GM12878 (cell line): ENCODE data around the gene SLC6A11. TPM values are rescaled to one million over a fixed set of nuclear protein-coding genes. Genes with fewer than 3 reads are reported as not detected.

Experiments
- ATAC-seq: fragments of 200-7000 bp; cut with Tn5 transposase; 3 replicates; pipeline ENCODE4 v1.9.1; 2020; ENCODE audit warnings: mild to moderate bottlenecking, moderate library complexity
- BruUV-seq: library from RNA; stranded (reverse); fragments of 400-500 nt; replicated peaks from 2 replicates; lab custom pipeline; 2021; lab: Mats Ljungman, UMichigan
- CTCF ChIA-PET: fragments of 300-600 bp; sonication (Branson Sonifier 250); formaldehyde crosslinking; extraction: SDS; loops from one replicate; lab custom pipeline; 2021; ENCODE audit warnings: inconsistent platforms; lab: Yijun Ruan, JAX
- POLR2A ChIA-PET: fragments of 350-600 bp; formaldehyde crosslinking; extraction: SDS; loops from one replicate; lab custom pipeline; 2021; ENCODE audit warnings: inconsistent platforms; lab: Charles Lee
- RAD21 ChIA-PET: fragments of 300-600 bp; sonication (Branson Sonifier 250); formaldehyde crosslinking; loops from one replicate; lab custom pipeline; 2023; ENCODE audit warnings: antibody characterized with exemption; ENCODE audit not compliant: unreplicated experiment; lab: Charles Lee
- SMC1A ChIA-PET: fragments of 300-600 bp; sonication (Branson Sonifier 250); formaldehyde crosslinking; loops from one replicate; lab custom pipeline; 2023; ENCODE audit not compliant: unreplicated experiment, uncharacterized antibody; lab: Charles Lee
- DNase-seq: peaks from one replicate; pipeline ENCODE4 v3.0.0-alpha.2; 2011; ENCODE audit warnings: low read depth, low spot score
- FAIRE-seq: peaks from 3 replicates; lab custom pipeline; 2011; peaks lifted over from hg19 to GRCh38; lab: Jason Lieb, UNC
- H2AFZ ChIP-seq: 2 replicates; pipeline ENCODE4 v1.6.0; 2011; ENCODE audit warnings: low read depth, low read length, control low read depth; ENCODE audit not compliant: control insufficient read depth
- H3K27ac ChIP-seq: 2 replicates; pipeline ENCODE4 v1.5.1; 2011; ENCODE audit warnings: control low read depth; ENCODE audit not compliant: control insufficient read depth, insufficient read depth
- H3K27me3 ChIP-seq, 2 experiments: replicated peaks in 1 of 2; 2 replicates each; pipeline versions ENCODE4 v1.6.0 to v1.6.1; 2011; ENCODE audit warnings: low read length in 1 of 2; ENCODE audit not compliant: control insufficient read depth in 2 of 2, insufficient read depth in 2 of 2
- H3K36me3 ChIP-seq, 2 experiments: 2 replicates each; pipeline ENCODE4 v1.5.1; 2011; ENCODE audit warnings: low read length in 1 of 2; ENCODE audit not compliant: control insufficient read depth in 2 of 2, insufficient read depth in 2 of 2
- H3K4me1 ChIP-seq: 2 replicates; pipeline ENCODE4 v1.6.1; 2011; ENCODE audit warnings: mild to moderate bottlenecking, low read length, moderate library complexity, mixed read lengths; ENCODE audit not compliant: control insufficient read depth, insufficient read depth
- H3K4me2 ChIP-seq: 2 replicates; pipeline ENCODE4 v1.6.0; 2011; ENCODE audit warnings: control low read depth; ENCODE audit not compliant: control insufficient read depth, insufficient read depth
- H3K4me3 ChIP-seq: fragments of 200-600 bp; sonication (generic); 2 replicates; pipeline ENCODE4 v1.5.1; 2016
- H3K79me2 ChIP-seq: 2 replicates; pipeline ENCODE4 v1.6.0; 2011; ENCODE audit warnings: low read length; ENCODE audit not compliant: control insufficient read depth, insufficient read depth
- H3K9ac ChIP-seq: 2 replicates; pipeline ENCODE4 v1.8.0; 2011; ENCODE audit warnings: low read length, control low read depth, mixed read lengths; ENCODE audit not compliant: control insufficient read depth, insufficient read depth
- H3K9me3 ChIP-seq: replicated peaks from 3 replicates; pipeline ENCODE4 v1.5.1; 2011; ENCODE audit warnings: mild to moderate bottlenecking, low read length; ENCODE audit not compliant: control insufficient read depth, insufficient read depth
- H4K20me1 ChIP-seq: 2 replicates; pipeline ENCODE4 v1.6.0; 2011; ENCODE audit not compliant: control insufficient read depth, insufficient read depth
- CBX3 ChIP-seq: fragments of 200-600 bp; sonication (generic); IDR thresholded peaks from 2 replicates; pipeline ENCODE4 v1.6.1; 2016; ENCODE audit warnings: low read depth, borderline replicate concordance
- SMAD1 ChIP-seq: fragments of 450-650 bp; IDR thresholded peaks from 2 replicates; pipeline ENCODE4 v1.6.1; 2018; ENCODE audit warnings: mild to moderate bottlenecking, low read depth; ENCODE audit not compliant: partially characterized antibody
- SP1 ChIP-seq: IDR thresholded peaks from one replicate; pipeline ENCODE4 v1.6.1; 2011; ENCODE audit warnings: low read depth, low read length
- TCF3 ChIP-seq: IDR thresholded peaks from 2 replicates; pipeline ENCODE4 v1.6.1; 2012; ENCODE audit warnings: low read depth, mild to moderate bottlenecking, low read length, borderline replicate concordance; ENCODE audit not compliant: insufficient read depth
- WGBS: methylation state at CpG from one replicate; pipeline ENCODE4 v1.1.6; 2016; ENCODE audit warnings: low lambda C conversion rate; ENCODE audit not compliant: insufficient replicate concordance, insufficient coverage; ENCODE audit errors: missing lambda C conversion rate; 5-methylcytosine and 5-hydroxymethylcytosine counted together
- in situ Hi-C: fragments of 300-500 bp; cut with MboI; formaldehyde crosslinking; loops from 9 replicates; pipeline ENCODE4 v1.14.3; 2018; ENCODE audit warnings: mixed read lengths
- intact Hi-C: fragments of 100-400 bp; cut with micrococcal nuclease; formaldehyde crosslinking; loops from one replicate; pipeline ENCODE4 v1.14.2; 2022; ENCODE audit not compliant: unreplicated experiment
- polyA plus RNA-seq, 11 experiments: library from polyadenylated mRNA; depleted of rRNA in 4 of 11; unstranded in 6 of 11; stranded (reverse) in 5 of 11; fragments of >200 nt; fragmentation: Nextera tagmentation in 4 of 11; fragmentation: Illumina TruSeq in 1 of 11; extraction: Ambion mirVana in 4 of 11; extraction: Trizol in 1 of 11; gene quantifications; 1 replicate in 1 of 11; 2 replicates in 10 of 11; pipeline versions ENCODE4 v1.2.1 to v1.2.3, GENCODE V29; 2011 to 2016; ENCODE audit warnings: inconsistent platforms in 2 of 11, missing spikeins in 2 of 11, low read depth in 1 of 11
- total RNA-seq, 4 experiments: library from RNA; depleted of rRNA in 3 of 4; stranded (reverse); fragments of >200 nt in 3 of 4; fragmentation: Illumina TruSeq in 1 of 4; extraction: Trizol in 1 of 4; gene quantifications; 2 replicates each; pipeline versions ENCODE4 v1.2.1 to v1.2.3, GENCODE V29; 2013 to 2021
- TF ChIP-seq, protein P1 (sequence below): fragments of 450-650 bp; IDR thresholded peaks from 2 replicates; pipeline ENCODE4 v1.6.1; 2014; ENCODE audit warnings: mild to moderate bottlenecking
- TF ChIP-seq, protein P2 (sequence below): IDR thresholded peaks from 2 replicates; pipeline ENCODE4 v1.6.1; 2011; ENCODE audit warnings: borderline replicate concordance, low read depth, mild to moderate bottlenecking, moderate library complexity, low read length; ENCODE audit not compliant: insufficient read depth, poor library complexity, severe bottlenecking

SLC6A11 gene
- total and polyA plus RNA-seq, 10 of the 15 experiments (the other 5 are each of a cell fraction or from before 2014, with no cell fraction given), result not detected

DNA sequence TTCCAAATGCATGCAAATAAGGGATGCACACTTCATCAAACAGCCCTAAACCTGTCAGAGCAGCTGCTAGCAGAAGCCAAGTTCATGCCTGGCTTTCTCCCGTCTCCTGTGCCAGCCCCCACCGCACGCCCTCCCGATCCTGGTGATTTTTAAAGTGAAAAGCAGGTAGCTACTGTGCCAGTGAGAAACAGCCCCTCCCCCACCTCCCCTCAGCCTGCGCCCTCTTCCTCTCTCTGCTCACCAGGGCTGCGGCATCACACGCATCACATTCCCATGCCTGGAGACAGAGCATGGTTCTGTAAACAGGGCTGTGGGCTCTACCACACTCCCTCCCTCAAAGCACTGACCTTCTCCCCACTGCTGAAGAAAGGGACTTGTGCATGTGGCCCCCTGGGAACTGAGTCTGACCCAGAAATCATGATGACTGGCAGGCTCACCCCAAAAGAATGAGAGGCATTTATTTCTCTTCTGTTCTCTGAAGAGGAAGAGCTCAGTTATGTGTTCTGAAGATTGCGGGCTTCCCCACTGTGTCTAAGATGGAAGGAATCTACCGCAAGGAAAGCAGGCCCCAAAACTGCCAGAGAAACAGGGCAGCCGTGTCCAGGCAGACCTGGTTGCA lies 162.0 kb downstream of the SLC6A11 start:
- Histone ChIP-seq H4K20me1 (no peaks in the 10 kb centered on the region), H3K9ac (no peak overlapping the region), H3K4me1 (no peaks in the 10 kb centered on the region), H3K9me3 (no peaks in the 10 kb centered on the region; the same call in 2 of the 3 replicates), H3K4me3 (no peak overlapping the region), H3K36me3 (no peaks in the 10 kb centered on the region), H3K27ac (no peak overlapping the region), H3K27me3 (no peaks in the 10 kb centered on the region), H3K79me2 (no peaks in the 10 kb centered on the region), H3K4me2 (no peak overlapping the region), H2AFZ (no peak overlapping the region)
- FAIRE-seq, result no peak
- BruUV-seq, result no TSS peak
- WGBS, result 41% methylated on average over 9 of the region's 10 CpGs
- in situ Hi-C loops, result no loop called here
- POLR2A ChIA-PET, result no interaction called here
- CTCF ChIA-PET, result no interaction called here
- ATAC-seq, result no peak
- TF ChIP-seq, protein P1, sequence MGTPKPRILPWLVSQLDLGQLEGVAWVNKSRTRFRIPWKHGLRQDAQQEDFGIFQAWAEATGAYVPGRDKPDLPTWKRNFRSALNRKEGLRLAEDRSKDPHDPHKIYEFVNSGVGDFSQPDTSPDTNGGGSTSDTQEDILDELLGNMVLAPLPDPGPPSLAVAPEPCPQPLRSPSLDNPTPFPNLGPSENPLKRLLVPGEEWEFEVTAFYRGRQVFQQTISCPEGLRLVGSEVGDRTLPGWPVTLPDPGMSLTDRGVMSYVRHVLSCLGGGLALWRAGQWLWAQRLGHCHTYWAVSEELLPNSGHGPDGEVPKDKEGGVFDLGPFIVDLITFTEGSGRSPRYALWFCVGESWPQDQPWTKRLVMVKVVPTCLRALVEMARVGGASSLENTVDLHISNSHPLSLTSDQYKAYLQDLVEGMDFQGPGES, result no peak
- TF ChIP-seq TCF3 (no peak), SP1 (no peak), CBX3 (no peak), SMAD1 (no peak)
- TF ChIP-seq, protein P2, sequence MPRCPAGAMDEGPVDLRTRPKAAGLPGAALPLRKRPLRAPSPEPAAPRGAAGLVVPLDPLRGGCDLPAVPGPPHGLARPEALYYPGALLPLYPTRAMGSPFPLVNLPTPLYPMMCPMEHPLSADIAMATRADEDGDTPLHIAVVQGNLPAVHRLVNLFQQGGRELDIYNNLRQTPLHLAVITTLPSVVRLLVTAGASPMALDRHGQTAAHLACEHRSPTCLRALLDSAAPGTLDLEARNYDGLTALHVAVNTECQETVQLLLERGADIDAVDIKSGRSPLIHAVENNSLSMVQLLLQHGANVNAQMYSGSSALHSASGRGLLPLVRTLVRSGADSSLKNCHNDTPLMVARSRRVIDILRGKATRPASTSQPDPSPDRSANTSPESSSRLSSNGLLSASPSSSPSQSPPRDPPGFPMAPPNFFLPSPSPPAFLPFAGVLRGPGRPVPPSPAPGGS, result no peak
- RAD21 ChIA-PET, result no interaction called here
- DNase-seq, result no peak
- SMC1A ChIA-PET, result no interaction called here
- intact Hi-C loops, result no loop called here
